ENCODE results near the gene PAQR9.

DNA sequence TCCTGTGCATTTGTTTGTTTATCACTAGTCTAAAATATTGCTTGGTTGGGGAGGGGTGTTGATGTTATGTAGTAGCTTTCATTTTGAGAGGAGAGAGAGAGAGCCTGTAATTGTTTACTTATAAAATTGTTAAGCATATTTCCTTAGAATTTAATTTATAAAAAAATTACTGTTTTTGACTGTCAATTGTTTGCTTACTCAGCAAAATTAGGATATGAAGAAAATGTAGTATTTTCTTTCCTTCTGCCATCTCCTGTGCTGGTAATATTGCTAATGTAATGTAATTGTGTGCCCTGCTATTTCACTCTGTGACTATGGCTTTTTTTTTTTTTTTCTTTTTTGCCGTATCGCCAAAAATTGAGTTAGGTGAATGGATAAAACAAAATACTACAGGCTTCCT is 41.3 kb upstream of the PAQR9 start:
- TF ChIP-seq, protein P1, sequence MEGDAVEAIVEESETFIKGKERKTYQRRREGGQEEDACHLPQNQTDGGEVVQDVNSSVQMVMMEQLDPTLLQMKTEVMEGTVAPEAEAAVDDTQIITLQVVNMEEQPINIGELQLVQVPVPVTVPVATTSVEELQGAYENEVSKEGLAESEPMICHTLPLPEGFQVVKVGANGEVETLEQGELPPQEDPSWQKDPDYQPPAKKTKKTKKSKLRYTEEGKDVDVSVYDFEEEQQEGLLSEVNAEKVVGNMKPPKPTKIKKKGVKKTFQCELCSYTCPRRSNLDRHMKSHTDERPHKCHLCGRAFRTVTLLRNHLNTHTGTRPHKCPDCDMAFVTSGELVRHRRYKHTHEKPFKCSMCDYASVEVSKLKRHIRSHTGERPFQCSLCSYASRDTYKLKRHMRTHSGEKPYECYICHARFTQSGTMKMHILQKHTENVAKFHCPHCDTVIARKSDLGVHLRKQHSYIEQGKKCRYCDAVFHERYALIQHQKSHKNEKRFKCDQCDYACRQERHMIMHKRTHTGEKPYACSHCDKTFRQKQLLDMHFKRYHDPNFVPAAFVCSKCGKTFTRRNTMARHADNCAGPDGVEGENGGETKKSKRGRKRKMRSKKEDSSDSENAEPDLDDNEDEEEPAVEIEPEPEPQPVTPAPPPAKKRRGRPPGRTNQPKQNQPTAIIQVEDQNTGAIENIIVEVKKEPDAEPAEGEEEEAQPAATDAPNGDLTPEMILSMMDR (IDR thresholded peaks at IDR 0.05; ENCODE audit: low read depth, low read length) = no peak
- TF ChIP-seq POLR2A (IDR thresholded peaks at IDR 0.05; ENCODE audit: extremely low read depth, insufficient read length) = no peak

Data from NB4 (cell line).